ENCODE measurements around the gene FOXP1. TPM values are rescaled to one million over a fixed set of nuclear protein-coding genes. Genes with fewer than 3 reads are reported as not detected.

The FOXP1 gene
- total and polyA plus RNA-seq, 2 of the 13 experiments (the other 11 are each of a cell fraction or from before 2014, with no cell fraction given) = 40.4 to 59.0 TPM

- H3K36me3 ChIP-seq (replicated peaks in 1 of 2; ENCODE audit: control insufficient read depth in 1 of 2, insufficient read depth in 2 of 2, low read length in 2 of 2) = peaks cover 3 to 5% of the 10 kb centered on the region in 2 experiments; a peak in 2 of 5 replicates
- no peaks in the 10 kb centered on the region for H3K9me3 ChIP-seq (ENCODE audit: low read length)
- ATAC-seq (no peak), FAIRE-seq (no peak), DNase-seq (ENCODE audit: low spot score) (no peak)
- H3K4me3 ChIP-seq (replicated peaks in 1 of 3; ENCODE audit: insufficient read depth in 1 of 3, low read depth in 2 of 3, low read length in 3 of 3) = no peak overlapping the region
- peaks cover 21% of the 10 kb centered on the region for H3K4me1 ChIP-seq (ENCODE audit: insufficient read depth, low read length)
- H3K4me2 ChIP-seq (ENCODE audit: low read depth, low read length) = no peak overlapping the region
- H3K27ac ChIP-seq (ENCODE audit: extremely low read length, insufficient read depth, low read length) = no peak overlapping the region
- H2AFZ ChIP-seq (ENCODE audit: low read length) = no peak overlapping the region
- no peaks in the 10 kb centered on the region for H3K27me3 ChIP-seq (ENCODE audit: control insufficient read depth in 1 of 2, insufficient read depth in 2 of 2, low read length in 2 of 2)
- intact Hi-C loops (cut with micrococcal nuclease; ENCODE audit: unreplicated experiment) (no loop called here), in situ Hi-C loops (cut with HindIII; ENCODE audit: extremely low pct_ligation_motif_present, low pct_unique_long_range_greater_than_20kb) (no loop called here)
- H4K20me1 ChIP-seq (ENCODE audit: insufficient read depth, low read length) = no peaks in the 10 kb centered on the region; the same call in 1 of the 2 replicates
- 93% methylated on average over 8 of the region's 8 CpGs for WGBS (ENCODE audit: low lambda C conversion rate)
- peaks cover 8% of the 10 kb centered on the region for H3K79me2 ChIP-seq (ENCODE audit: insufficient read depth, low read length)
- CTCF ChIA-PET (ENCODE audit: low intra/inter-chr PET ratio, low total read pairs) = no interaction called here
- BruUV-seq (replicated peaks) = no TSS peak
- no peak overlapping the region for H3K9ac ChIP-seq (ENCODE audit: insufficient read depth, low read depth, low read length)
- POLR2A ChIA-PET = interaction anchor here (1.4 to 1.5 kb wide), 2 partner anchors 25 to 28 kb away, joined by 3 to 5 read pairs; no protein-coding TSS in a partner anchor
- TF ChIP-seq ATF7 (IDR thresholded peaks at IDR 0.05) = 0 out of 2 replicates have a peak, but pooled peaks have one; percentile 15
- no peak for TF ChIP-seq ATF7 (CRISPR knock-in tag; IDR thresholded peaks at IDR 0.05)
- no peak for TF ChIP-seq MEIS2 (CRISPR knock-in tag; IDR thresholded peaks at IDR 0.05)
These were observed 365.8 kb downstream of the FOXP1 start for GRCh38 chr3:71217640-71218222.

- ChIA-PET POLR2A (no interaction called here), CTCF (ENCODE audit: low intra/inter-chr PET ratio, low total read pairs) (no interaction called here)
- intact Hi-C loops (cut with micrococcal nuclease; ENCODE audit: unreplicated experiment) (no loop called here), in situ Hi-C loops (cut with HindIII; ENCODE audit: extremely low pct_ligation_motif_present, low pct_unique_long_range_greater_than_20kb) (no loop called here)
- Histone ChIP-seq H2AFZ (ENCODE audit: low read length) (no peak overlapping the region), H3K4me1 (ENCODE audit: insufficient read depth, low read length) (peaks cover 39% of the 10 kb centered on the region), H3K79me2 (ENCODE audit: insufficient read depth, low read length) (peaks cover 5% of the 10 kb centered on the region), H3K9me3 (ENCODE audit: low read length) (no peaks in the 10 kb centered on the region), H3K4me2 (ENCODE audit: low read depth, low read length) (no peak overlapping the region), H4K20me1 (ENCODE audit: insufficient read depth, low read length) (no peaks in the 10 kb centered on the region), H3K4me3 (replicated peaks in 1 of 3; ENCODE audit: insufficient read depth in 1 of 3, low read depth in 2 of 3, low read length in 3 of 3) (no peak overlapping the region), H3K27me3 (ENCODE audit: control insufficient read depth in 1 of 2, insufficient read depth in 2 of 2, low read length in 2 of 2) (no peaks in the 10 kb centered on the region), H3K27ac (ENCODE audit: extremely low read length, insufficient read depth, low read length) (no peak overlapping the region), H3K9ac (ENCODE audit: insufficient read depth, low read depth, low read length) (no peak overlapping the region), H3K36me3 (replicated peaks in 1 of 2; ENCODE audit: control insufficient read depth in 1 of 2, insufficient read depth in 2 of 2, low read length in 2 of 2) (peaks cover 3 to 5% of the 10 kb centered on the region in 2 experiments; a peak in 1 of 5 replicates)
- 95% methylated on average over 1 of the region's 1 CpG for WGBS (ENCODE audit: low lambda C conversion rate)
- DNase-seq (ENCODE audit: low spot score) (no peak), FAIRE-seq (no peak), ATAC-seq (no peak)
- BruUV-seq (replicated peaks) = no TSS peak
- TF ChIP-seq ZNF276 (CRISPR knock-in tag; IDR thresholded peaks at IDR 0.05; ENCODE audit: low read depth) (no peak), FOXK1 (CRISPR knock-in tag; IDR thresholded peaks at IDR 0.05; ENCODE audit: borderline replicate concordance, low read depth) (no peak), SP140L (CRISPR knock-in tag; IDR thresholded peaks at IDR 0.05; ENCODE audit: borderline replicate concordance) (no peak), ZNF781 (CRISPR knock-in tag; IDR thresholded peaks at IDR 0.05; ENCODE audit: borderline replicate concordance, not compliant biosample characterization) (no peak), ATF7 (IDR thresholded peaks at IDR 0.05) (no peak), ATF7 (CRISPR knock-in tag; IDR thresholded peaks at IDR 0.05) (no peak), ZNF574 (CRISPR knock-in tag; IDR thresholded peaks at IDR 0.05) (no peak), ZMAT5 (CRISPR knock-in tag; IDR thresholded peaks at IDR 0.05; ENCODE audit: borderline replicate concordance, low read depth) (no peak), ZBTB2 (CRISPR knock-in tag; IDR thresholded peaks at IDR 0.05; ENCODE audit: low read depth) (no peak)
These were observed 368.2 kb downstream of the FOXP1 start for GRCh38 chr3:71215351-71215750.
